Activated naive CD8-positive, alpha-beta T cell treated with anti-CD3 and anti-CD28 coated beads for 36 hours (primary cell): ENCODE data around the gene IRF3. TPM values are rescaled to one million over a fixed set of nuclear protein-coding genes. Genes with fewer than 3 reads are reported as not detected.

Source experiments
- DNase-seq: peaks from one replicate; pipeline ENCODE4 v3.0.0; 2021
- H3K27ac Mint-ChIP-seq: one replicate; pipeline ENCODE4 v1.8.0; 2022; ENCODE audit warnings: mild to moderate bottlenecking, moderate library complexity, mixed read lengths
- H3K27me3 Mint-ChIP-seq: one replicate; pipeline ENCODE4 v1.8.0; 2022; ENCODE audit warnings: mild to moderate bottlenecking, mixed read lengths
- H3K36me3 Mint-ChIP-seq: one replicate; pipeline ENCODE4 v1.8.0; 2021; ENCODE audit warnings: mild to moderate bottlenecking, mixed read lengths
- H3K4me1 Mint-ChIP-seq: one replicate; pipeline ENCODE4 v1.8.0; 2021; ENCODE audit warnings: mixed read lengths
- H3K4me3 Mint-ChIP-seq: one replicate; pipeline ENCODE4 v1.8.0; 2022; ENCODE audit warnings: mild to moderate bottlenecking, moderate library complexity, mixed read lengths
- H3K9me3 Mint-ChIP-seq: one replicate; pipeline ENCODE4 v1.8.0; 2022; ENCODE audit warnings: mixed read lengths
- total RNA-seq, 2 experiments: library from RNA; stranded (reverse); gene quantifications; one replicate each; pipeline ENCODE4 v1.2.3, GENCODE V29; 2021

The IRF3 gene, protein sequence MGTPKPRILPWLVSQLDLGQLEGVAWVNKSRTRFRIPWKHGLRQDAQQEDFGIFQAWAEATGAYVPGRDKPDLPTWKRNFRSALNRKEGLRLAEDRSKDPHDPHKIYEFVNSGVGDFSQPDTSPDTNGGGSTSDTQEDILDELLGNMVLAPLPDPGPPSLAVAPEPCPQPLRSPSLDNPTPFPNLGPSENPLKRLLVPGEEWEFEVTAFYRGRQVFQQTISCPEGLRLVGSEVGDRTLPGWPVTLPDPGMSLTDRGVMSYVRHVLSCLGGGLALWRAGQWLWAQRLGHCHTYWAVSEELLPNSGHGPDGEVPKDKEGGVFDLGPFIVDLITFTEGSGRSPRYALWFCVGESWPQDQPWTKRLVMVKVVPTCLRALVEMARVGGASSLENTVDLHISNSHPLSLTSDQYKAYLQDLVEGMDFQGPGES
- 100 to 1,000 TPM in 1 of 2 experiments, 10 to 100 TPM in 1; 94.5 to 105 TPM for total RNA-seq

DNA sequence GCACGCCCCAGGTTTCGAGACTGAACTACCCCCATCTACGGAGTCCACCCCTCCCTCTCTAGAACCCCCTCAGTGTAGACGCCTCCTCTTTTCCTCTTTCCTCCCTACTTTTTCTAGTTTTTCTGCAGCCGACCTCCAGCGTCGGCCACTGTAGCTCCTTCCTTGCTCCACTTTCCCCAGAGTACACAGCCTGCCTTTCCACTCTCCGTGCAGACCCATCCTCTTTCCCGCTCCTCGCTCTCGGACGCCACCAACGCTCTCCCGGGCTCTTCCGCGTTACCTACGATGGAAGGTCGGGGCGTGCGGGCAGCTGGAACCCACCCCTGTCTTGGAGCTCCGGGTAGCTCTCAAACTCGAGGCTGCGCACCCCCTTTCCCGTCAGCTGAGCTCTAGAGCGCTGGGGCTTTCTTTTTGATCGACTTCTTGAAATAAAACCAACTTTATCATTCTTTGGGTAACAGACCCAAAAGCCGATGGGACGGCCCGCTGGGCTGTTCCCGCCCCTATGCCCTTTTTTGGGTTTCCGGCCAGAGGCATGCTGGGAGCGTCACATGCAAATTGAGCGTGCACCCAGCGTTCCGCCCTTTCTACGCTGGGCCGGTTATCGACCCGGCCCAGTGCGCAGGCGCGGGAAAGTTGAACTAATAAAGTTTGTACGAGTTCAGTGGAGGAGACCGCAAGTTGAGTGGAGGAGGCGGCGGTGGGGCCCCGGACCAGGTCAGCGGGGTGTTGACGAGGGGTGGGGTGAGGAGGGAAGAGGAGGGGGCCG lies at the start of gene IRF3, which contains the start of gene BCL2L12:
IRF3 (minus strand) TSS at position 507 of the 769 bp plus-strand sequence. CDS start 1,019 bp downstream, outside the sequence.
BCL2L12 (plus strand) TSS at position 583 of the 769 bp plus-strand sequence. CDS start 760 bp downstream, outside the sequence.
- H3K27me3 Mint-ChIP-seq: no peaks in the 10 kb centered on the region
- peak within 1 kb of the TSS; percentile 92 for H3K27ac Mint-ChIP-seq
- peak; percentile 98 for DNase-seq
- H3K4me3 Mint-ChIP-seq: peak within 1 kb of the TSS; percentile 95
- H3K36me3 Mint-ChIP-seq: peaks cover 10% of the 10 kb centered on the region
- H3K4me1 Mint-ChIP-seq: peaks cover 27% of the 10 kb centered on the region
- no peaks in the 10 kb centered on the region for H3K9me3 Mint-ChIP-seq

DNA sequence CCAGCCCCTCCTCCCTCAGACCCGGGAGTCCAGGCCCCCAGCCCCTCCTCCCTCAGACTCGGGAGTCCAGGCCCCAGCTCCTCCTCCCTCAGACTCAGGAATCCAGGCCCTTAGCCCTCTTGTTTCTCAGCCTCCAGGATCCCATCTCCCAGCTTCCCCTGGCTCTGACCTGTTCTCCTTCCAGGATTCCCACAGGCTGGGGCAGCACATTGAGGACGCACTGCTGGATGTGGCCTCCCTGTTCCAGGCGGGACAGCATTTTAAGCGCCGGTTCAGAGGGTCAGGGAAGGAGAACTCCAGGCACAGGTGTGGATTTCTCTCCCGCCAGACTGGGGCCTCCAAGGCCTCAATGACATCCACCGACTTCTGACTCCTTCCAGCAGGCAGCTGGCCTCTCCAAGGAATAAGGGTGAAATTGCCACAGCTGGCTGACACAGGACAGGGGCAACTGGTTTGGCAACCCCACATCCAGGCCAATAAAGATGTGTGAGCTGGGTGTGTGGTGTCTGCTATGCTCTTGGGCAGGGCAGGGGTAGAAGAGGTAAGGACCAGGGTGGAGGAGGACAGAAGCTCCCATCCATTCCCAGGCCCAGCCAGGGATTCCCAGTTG lies 47.7 kb upstream of the IRF3 start:
- H3K36me3 Mint-ChIP-seq: no peaks in the 10 kb centered on the region
- DNase-seq: no peak
- H3K4me3 Mint-ChIP-seq: no peak overlapping the region
- H3K4me1 Mint-ChIP-seq: peaks cover 9% of the 10 kb centered on the region
- no peaks in the 10 kb centered on the region for H3K9me3 Mint-ChIP-seq
- H3K27me3 Mint-ChIP-seq: peaks cover 5% of the 10 kb centered on the region
- H3K27ac Mint-ChIP-seq: no peak overlapping the region

- DNase-seq: no peak
- Mint-ChIP-seq H3K27me3 (peaks cover 5% of the 10 kb centered on the region), H3K9me3 (no peaks in the 10 kb centered on the region), H3K27ac (no peak overlapping the region), H3K4me3 (no peak overlapping the region), H3K36me3 (no peaks in the 10 kb centered on the region), H3K4me1 (peaks cover 5% of the 10 kb centered on the region)
Measured at GRCh38 chr19:49712397-49712859, 46.8 kb upstream of the IRF3 start.

GRCh38 chr19:49710372-49710951 lies 44.8 kb upstream of the IRF3 start:
- DNase-seq: no peak
- Mint-ChIP-seq H3K9me3 (no peaks in the 10 kb centered on the region), H3K36me3 (no peaks in the 10 kb centered on the region), H3K27ac (no peak overlapping the region), H3K4me3 (no peak overlapping the region), H3K4me1 (no peaks in the 10 kb centered on the region), H3K27me3 (peaks cover 5% of the 10 kb centered on the region)

DNA sequence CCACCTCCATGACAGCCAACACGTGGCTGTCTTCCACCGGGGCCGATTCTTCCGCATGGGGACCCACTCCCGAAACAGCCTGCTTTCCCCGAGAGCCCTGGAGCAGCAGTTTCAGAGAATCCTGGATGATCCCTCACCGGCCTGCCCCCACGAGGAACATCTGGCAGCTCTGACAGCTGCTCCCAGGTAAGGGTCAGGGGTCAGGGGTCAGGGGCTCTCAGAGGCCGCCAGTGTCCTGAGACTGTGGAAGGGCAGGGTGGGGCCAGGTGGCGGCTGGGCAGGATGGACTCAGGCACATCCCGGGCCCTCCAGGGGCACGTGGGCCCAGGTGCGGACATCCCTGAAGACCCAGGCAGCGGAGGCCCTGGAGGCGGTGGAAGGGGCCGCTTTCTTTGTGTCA lies 40.3 kb upstream of the IRF3 start:
- Mint-ChIP-seq H3K4me3 (no peak overlapping the region), H3K9me3 (no peaks in the 10 kb centered on the region), H3K27me3 (peaks cover 15% of the 10 kb centered on the region), H3K27ac (no peak overlapping the region), H3K36me3 (no peaks in the 10 kb centered on the region), H3K4me1 (no peaks in the 10 kb centered on the region)
- no peak for DNase-seq

DNA sequence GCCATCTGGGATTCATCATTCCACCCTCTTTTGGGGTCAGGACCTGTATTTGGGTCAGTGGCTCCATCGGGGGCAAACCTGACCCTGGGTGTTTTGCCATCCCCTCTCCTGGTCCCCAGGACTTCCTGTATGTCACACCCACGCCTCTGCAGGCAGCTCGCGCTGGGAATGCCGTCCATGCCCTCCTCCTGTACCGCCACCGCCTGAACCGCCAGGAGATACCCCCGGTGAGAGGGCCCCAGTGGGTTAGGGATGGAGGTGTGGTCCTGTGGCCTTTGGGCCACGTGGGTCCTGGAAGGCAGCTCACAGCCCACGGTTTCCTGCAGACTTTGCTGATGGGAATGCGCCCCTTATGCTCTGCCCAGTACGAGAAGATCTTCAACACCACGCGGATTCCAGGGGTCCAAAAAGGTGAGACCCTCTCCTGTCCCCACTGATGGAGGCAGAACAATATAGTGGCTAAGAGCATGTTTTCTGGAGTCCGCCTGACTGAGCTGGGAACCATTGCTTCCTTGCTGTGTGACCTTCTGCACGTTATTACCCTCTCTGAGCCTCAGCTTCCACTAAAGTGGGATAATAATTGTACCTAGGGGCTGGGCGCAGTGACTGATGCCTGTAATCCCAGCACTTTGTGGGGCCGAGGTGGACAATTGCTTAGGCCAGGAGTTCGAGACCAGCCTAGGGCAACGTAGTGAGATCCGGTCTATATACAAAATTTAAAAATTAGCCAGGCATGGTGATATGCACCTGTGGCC lies 39.4 kb upstream of the IRF3 start:
- H3K27ac Mint-ChIP-seq: no peak overlapping the region
- peaks cover 16% of the 10 kb centered on the region for H3K27me3 Mint-ChIP-seq
- H3K4me3 Mint-ChIP-seq: no peak overlapping the region
- H3K4me1 Mint-ChIP-seq: no peaks in the 10 kb centered on the region
- no peak for DNase-seq
- no peaks in the 10 kb centered on the region for H3K9me3 Mint-ChIP-seq
- H3K36me3 Mint-ChIP-seq: no peaks in the 10 kb centered on the region

DNA sequence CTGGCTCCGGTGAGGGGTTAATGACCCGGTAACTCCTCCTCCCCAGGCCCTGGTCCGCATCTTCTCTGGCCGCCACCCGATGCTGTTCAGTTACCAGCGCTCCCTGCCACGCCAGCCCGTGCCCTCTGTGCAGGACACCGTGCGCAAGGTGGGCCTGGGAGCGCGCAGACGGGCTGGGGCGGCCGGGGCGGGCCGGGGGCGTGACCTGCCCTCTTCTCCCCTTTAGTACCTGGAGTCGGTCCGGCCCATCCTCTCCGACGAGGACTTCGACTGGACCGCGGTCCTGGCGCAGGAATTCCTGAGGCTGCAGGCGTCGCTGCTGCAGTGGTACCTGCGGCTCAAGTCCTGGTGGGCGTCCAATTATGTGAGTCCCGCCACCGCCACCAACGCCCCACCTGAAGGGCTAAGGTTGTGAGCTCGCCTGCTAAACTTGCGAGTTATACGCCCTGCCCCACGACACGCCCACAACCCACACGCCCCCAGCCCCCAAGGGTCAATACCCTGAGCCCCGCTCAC lies 35.7 kb upstream of the IRF3 start:
- DNase-seq: no peak
- peaks cover 14% of the 10 kb centered on the region for H3K27me3 Mint-ChIP-seq
- H3K4me3 Mint-ChIP-seq: no peak overlapping the region
- no peaks in the 10 kb centered on the region for H3K4me1 Mint-ChIP-seq
- no peak overlapping the region for H3K27ac Mint-ChIP-seq
- no peaks in the 10 kb centered on the region for H3K36me3 Mint-ChIP-seq
- no peaks in the 10 kb centered on the region for H3K9me3 Mint-ChIP-seq

DNA sequence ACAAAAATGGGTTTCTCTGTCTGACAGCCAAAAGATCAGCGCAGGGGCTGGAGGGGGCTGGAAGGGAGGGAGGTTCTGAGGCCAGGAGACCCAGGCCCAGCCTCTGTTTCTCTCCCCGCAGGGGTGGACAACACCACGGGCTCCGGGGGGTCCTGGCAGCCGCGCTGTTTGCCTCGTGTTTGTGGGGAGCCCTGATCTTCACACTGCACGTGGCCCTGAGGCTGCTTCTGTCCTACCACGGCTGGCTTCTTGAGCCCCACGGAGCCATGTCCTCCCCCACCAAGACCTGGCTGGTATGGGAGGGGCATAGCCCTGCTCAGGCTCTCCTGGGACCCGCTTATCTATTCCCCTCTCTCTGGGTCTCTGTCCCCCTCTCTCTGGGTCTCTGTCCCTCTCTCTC lies 34.9 kb upstream of the IRF3 start:
- Mint-ChIP-seq H3K36me3 (no peaks in the 10 kb centered on the region), H3K9me3 (no peaks in the 10 kb centered on the region), H3K27ac (no peak overlapping the region), H3K27me3 (peaks cover 14% of the 10 kb centered on the region), H3K4me1 (no peaks in the 10 kb centered on the region), H3K4me3 (no peak overlapping the region)
- DNase-seq: no peak

GRCh38 chr19:49699364-49699763 lies 33.7 kb upstream of the IRF3 start:
- H3K9me3 Mint-ChIP-seq: no peaks in the 10 kb centered on the region
- DNase-seq: no peak
- H3K4me1 Mint-ChIP-seq: no peaks in the 10 kb centered on the region
- no peak overlapping the region for H3K27ac Mint-ChIP-seq
- no peaks in the 10 kb centered on the region for H3K36me3 Mint-ChIP-seq
- no peak overlapping the region for H3K4me3 Mint-ChIP-seq
- peaks cover 14% of the 10 kb centered on the region for H3K27me3 Mint-ChIP-seq

GRCh38 chr19:49696865-49697264 lies 31.2 kb upstream of the IRF3 start:
- H3K36me3 Mint-ChIP-seq: no peaks in the 10 kb centered on the region
- H3K4me1 Mint-ChIP-seq: peaks cover 2% of the 10 kb centered on the region
- no peak for DNase-seq
- H3K27me3 Mint-ChIP-seq: peaks cover 15% of the 10 kb centered on the region
- H3K9me3 Mint-ChIP-seq: no peaks in the 10 kb centered on the region
- H3K4me3 Mint-ChIP-seq: no peak overlapping the region
- H3K27ac Mint-ChIP-seq: no peak overlapping the region

DNA sequence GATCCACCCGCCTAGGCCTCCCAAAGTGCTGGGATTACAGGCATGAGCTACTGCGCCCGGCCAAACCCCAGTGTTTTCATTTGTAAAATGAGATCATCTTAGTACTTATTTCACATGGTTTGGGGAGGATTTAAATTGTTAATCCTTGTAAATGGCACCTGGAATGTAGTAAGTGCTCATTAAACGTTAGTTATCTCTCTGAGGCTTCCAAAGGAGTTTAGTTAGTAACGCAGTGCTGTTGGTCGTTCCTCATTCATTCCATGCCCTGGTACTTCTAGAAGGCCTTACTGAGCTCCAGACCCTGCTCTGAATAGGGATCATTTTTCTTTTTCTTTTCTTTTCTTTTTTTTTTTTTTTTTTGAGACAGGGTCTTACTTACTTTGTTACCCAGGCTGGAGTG lies 30.5 kb upstream of the IRF3 start:
- no peaks in the 10 kb centered on the region for H3K36me3 Mint-ChIP-seq
- H3K27ac Mint-ChIP-seq: no peak overlapping the region
- H3K9me3 Mint-ChIP-seq: no peaks in the 10 kb centered on the region
- H3K27me3 Mint-ChIP-seq: peaks cover 22% of the 10 kb centered on the region
- no peak overlapping the region for H3K4me3 Mint-ChIP-seq
- peaks cover 4% of the 10 kb centered on the region for H3K4me1 Mint-ChIP-seq
- no peak for DNase-seq

GRCh38 chr19:49692147-49692506 lies 26.5 kb upstream of the IRF3 start:
- Mint-ChIP-seq H3K4me1 (peaks cover 30% of the 10 kb centered on the region), H3K27ac (no peak overlapping the region), H3K9me3 (no peaks in the 10 kb centered on the region), H3K36me3 (peaks cover 21% of the 10 kb centered on the region), H3K4me3 (no peak overlapping the region), H3K27me3 (peaks cover 26% of the 10 kb centered on the region)
- no peak for DNase-seq

DNA sequence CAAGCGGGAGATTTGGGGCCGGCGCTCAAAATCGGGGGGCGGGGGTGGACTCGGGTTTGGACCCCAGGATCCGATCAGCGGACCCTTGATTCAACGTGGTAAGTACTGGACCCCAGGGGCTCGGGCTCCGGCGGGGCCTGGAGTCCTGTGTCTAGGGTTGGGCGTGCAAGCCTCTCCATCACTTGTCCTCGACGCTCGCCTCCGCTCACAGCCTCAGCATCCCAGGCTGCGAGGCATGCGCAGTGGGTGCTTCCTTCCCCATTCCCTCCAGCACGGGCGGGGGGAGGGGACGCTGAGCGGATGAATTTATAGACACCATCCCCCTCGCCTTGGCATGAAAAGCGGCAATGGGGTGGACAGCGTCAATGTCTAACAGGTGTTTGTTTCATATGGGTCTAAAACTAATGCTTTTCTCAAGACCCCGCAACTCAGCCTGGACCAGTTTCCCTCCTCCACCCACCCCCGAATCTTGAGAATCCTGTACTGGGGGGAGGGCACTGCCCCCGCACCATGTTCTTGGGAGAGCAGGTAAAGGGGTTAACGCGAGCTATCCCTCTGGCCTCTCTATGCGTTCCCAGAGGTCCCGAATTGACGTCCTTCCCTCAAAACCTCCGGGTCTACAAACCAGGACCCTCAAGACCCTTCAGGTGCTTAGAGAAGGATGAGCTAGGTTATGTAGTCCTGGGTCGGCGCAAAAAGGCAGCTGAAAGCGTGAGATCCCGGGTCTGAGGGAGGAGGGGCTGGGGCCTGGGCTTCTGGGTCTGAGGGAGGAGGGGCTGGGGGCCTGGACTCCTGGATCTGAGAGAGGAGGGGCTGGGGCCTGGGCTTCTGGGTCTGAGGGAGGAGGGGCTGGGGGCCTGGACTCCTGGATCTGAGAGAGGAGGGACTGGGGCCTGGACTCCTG lies 25.8 kb upstream of the IRF3 start:
- DNase-seq: no peak
- Mint-ChIP-seq H3K27me3 (peaks cover 26% of the 10 kb centered on the region), H3K9me3 (no peaks in the 10 kb centered on the region), H3K27ac (peak overlapping the region; percentile 52), H3K4me3 (peak overlapping the region; percentile 74), H3K4me1 (peaks cover 33% of the 10 kb centered on the region), H3K36me3 (peaks cover 24% of the 10 kb centered on the region)
